GM21381 (cell line): ENCODE results near the gene RARS1.
"Not testable (repeated sequence)": the region's sequence is repeated elsewhere in the genome, so short reads cannot be mapped to it uniquely, and the experiment has no call there.

Experiments used
- ATAC-seq: cut with Tn5 transposase; IDR thresholded peaks from one replicate; pipeline ENCODE4 v1.9.1; 2021; ENCODE audit warnings: mild to moderate bottlenecking, moderate library complexity; ENCODE audit not compliant: unreplicated experiment

RARS1 gene

DNA sequence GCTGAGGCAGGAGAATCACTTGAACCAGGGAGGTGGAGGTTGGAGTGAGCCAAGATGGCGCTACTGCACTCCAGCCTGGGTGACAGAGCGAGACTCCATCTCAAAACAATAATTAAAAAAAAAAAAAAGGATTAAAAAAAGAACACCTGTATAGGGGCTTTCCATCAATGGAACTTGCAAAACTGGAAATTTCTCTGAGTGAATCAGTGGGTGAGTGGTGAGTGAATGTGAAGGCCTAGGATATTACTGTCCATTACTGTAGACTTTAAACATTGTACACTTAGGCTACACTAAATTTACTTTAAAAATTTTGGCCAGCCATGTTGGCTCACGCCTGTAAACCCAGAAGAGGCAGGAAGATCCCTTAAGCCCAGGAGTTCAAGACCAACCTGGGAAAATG lies 5.7 kb upstream of the RARS1 start:
- no peak for ATAC-seq

DNA sequence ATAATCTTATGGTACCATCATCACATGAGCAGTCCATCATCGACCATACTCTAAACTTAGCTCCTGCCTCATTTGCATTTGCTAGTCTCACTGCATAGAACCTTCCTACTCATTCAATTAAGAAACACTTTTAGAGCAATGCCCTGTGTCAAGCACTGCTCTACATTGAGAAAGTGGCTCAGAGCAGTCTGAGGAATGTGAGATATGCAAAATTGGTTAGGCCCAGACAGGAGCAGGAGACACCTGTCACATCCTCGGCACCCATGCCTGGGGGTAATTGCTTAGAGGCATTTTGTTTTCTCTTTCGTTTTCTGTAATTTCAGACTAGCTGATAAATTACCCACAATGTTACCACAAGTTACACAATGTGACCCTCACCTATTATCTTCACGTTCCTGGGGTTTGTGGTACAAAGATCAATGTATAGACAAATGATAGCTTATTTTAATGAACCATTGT lies 4.9 kb upstream of the RARS1 start:
- ATAC-seq: peak; percentile 93

DNA sequence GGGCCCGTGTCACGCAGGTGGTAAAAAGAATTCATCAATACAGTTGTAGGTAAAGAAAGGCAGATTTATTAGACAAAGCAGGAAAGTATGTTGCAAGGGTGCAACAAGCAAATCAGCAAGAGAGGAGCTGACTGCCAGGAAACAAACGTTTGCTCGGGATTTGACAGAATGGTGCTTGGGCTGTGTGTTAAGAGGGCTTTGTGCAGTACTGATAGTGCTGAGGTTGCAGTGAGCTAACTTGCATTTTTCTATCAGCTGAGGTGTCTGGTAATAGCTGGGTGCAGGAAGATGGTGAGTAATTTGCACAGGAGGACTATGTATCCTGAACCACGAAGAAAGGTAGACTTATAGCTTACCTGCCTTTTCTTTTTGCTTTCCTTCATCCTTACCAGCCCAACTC lies 3.9 kb upstream of the RARS1 start:
- no peak for ATAC-seq

DNA sequence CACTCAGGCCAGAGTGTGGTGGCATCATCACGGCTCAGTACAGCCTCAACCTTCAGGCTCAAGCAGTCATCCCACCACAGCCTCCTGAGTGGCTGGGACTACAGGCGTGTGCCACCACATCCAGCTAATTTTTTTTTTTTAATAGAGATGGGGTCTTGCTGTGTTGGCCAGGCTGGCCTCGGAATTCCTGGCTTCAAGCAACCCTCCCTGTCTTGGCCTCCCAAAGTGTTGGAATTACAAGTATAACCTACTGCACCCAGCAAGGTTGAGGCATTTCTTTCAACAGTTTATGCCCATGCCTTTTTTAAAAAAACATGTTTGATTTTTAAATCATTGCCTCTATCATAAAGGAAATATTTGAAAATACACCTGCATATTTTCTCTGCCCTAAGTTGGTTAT lies 2.8 kb downstream of the RARS1 start:
- ATAC-seq: no peak

DNA sequence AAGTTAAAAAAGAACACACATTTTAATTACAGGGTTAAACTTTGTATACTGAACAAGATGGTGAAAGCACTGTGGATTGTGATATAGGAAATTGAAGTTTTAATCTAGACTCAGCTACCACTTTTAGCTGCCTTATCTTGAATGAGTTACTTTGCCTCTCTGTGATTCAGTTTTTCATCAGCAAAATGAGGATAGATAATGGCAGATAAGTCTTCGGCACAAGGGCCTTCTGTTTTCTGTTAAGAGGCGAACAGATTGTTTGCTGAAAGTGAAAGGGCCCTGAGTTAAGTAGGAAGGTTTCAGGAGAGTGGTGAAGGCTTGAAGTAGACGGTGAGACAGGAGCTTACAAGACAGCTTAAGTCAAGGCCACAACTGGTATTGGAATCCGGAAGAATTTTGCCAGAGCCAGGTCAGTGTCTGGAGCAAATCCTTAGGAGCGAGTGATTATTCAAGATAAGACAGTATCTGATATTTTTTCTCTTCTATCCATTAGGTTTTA lies 7.8 kb downstream of the RARS1 start:
- no peak for ATAC-seq

DNA sequence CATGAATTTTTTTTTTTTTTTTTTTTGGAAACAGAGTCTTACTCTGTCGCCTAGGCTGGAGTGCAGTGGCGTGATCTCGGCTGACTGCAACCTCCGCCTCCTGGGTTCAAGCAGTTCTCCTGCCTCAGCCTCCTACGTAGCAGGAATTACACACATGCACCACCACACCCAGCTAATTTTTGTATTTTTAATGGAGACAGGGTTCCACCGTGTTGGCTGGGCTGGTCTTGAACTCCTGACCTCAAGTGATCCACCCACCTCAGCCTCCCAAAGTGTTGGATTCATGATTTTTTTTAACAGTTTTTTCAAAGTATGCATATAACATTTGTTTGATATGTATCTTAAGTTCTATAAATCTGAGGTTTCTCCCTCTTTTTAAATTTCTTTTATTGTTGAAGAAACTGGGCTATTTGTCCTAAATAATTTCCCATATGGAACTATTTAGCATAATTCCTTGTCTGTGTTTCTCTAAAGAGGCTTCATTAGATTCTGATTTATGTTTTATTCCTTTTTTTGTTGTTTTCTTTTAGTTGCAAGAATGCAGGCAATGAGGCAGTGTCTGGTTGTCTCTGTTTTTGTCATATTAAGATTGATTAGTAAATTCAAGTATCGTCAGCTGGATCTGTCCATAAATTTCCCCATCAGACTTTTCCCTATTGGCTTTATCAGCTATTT lies 16.4 kb downstream of the RARS1 start:
- ATAC-seq: no peak

DNA sequence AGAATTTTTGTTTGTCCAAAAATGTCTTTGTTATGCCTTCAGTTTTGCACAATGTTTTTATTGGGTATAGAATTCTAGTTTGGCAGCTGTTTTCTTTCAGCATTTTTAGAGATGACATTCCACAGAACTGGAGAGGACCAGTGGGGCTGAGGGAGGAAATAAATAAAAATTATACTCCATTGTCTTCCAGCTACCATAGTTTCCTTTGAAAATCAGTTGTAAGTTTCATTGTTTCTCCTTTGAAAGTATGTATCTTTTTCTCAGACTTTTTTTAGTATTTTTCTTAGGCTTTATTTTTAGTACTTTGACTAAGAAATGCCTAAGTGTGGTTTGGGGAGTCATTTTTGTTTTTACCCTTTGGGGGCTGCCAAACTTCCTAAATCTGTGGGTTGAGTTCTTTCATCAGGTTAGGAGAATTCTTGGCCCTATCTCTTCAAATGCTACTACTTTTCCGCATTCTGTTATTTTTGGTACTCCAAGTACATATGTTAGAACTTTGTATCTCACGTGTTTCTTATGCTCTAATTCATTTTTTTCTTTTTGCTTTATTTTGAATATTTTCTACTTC lies 27.7 kb downstream of the RARS1 start:
- ATAC-seq: no peak

DNA sequence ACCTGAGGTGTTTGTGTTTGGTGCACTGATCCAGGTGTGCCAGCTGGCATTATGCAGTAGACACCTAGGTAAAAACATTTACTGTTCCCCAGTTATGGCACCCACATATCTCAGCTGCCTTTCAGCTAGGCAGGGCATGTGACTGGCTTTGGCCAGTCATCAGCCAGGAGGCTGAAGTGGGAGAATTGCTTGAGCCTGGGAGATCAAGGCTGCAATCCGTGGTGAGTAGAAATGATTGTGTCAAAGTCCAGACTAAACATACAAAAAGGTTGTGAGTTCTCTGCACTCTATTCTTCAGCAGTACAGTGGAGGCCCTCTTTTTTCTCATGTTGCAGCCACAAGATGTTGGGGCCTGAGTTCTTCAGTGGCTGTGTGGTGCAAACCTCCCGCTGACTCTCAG lies 39.6 kb downstream of the RARS1 start:
- ATAC-seq: no peak

DNA sequence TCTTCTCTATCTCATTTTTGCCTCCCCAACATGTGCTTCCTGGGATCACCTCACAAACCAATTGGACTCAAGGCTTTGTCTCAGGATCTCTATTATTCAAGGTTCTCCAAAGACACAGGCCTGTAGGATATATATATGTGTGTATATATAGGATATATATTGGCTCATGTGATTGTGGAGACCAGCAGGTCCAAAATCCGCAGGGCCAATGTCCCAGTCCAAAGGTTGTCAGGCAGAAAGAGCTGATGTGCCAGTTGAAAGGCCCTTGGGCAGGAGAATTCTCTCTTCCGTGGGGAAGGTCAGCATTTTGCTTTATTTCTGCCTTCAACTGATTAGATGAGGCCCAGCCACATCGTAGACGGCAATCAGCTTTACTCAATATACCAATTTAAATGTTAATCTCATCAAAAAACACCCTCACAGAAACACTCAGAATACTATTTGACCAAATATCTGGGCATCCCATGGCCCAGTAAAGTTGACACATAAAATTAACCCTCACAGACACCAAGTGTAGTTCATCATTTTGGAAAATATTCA lies 41.6 kb downstream of the RARS1 start:
- no peak for ATAC-seq

DNA sequence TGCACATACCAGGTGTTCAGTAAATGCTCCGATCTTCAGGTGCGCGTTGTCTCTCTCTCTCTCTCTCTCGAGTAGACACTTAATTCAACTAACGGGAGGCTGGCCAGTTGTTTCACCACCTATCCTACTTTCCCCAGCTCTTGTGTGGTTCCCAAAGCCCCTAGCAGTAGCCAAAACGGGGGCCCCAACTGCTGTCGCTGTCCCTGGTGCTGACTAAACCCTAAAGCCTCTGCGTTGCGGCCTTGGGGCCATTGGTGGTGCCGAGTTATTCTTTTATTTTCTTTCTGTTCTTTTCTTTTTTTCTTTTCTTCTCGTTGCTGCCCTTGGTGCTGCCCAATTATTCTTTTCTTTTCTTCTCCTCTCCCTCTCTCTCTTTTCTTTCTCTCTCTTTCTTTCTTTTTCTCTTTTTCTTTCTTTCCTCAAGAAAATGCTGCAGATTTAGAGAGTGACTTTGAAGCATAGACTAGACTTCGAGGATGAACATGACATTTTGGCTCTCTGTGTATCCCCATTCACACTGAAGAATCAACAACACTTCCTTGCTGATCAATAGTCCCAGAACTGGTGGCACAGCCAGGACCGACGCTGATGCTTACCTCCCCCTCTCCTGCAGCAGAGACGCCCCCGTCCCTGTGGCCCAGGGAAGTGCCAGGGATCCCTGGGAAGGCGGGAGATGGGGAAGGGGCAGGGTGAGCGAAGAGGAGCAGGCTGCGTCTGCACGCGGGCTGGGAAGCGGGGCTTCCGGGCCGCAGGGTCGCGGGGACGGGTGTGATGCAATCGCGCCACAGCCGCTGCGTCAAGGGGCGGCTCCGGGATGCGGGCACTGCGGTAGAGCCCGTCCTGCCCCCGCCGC lies 42.5 kb downstream of the RARS1 start, which contains the start of gene FBLL1:
FBLL1 (plus strand) TSS at position 785 of the 853 bp plus-strand sequence. CDS start 200 bp downstream, outside the sequence.
- no peak for ATAC-seq

DNA sequence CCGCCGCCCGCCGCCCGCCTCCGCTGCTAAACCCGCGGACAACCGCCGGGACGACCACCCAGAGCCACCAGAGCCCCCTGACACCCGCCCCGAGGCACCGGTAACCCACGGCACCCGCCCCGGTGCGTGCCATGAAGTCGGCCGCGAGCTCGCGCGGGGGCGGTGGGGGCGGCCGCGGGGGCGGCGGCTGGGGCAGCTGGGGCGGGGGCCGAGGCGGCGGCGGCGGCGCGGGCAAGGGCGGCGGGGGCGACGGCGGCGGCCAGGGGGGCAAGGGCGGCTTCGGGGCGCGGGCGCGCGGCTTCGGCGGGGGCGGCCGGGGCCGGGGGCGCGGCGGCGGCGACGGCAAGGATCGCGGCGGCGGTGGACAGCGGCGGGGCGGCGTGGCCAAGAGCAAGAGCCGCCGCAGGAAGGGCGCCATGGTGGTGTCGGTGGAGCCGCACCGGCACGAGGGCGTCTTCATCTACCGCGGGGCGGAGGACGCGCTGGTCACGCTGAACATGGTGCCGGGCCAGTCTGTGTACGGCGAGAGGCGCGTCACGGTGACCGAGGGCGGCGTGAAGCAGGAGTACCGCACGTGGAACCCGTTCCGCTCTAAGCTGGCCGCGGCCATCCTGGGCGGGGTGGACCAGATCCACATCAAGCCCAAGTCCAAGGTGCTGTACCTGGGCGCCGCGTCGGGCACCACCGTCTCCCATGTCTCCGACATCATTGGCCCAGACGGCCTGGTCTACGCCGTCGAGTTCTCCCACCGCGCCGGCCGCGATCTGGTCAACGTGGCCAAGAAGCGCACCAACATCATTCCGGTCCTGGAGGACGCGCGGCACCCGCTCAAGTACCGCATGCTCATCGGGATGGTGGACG lies 43.3 kb downstream of the RARS1 start:
- ATAC-seq: no peak

DNA sequence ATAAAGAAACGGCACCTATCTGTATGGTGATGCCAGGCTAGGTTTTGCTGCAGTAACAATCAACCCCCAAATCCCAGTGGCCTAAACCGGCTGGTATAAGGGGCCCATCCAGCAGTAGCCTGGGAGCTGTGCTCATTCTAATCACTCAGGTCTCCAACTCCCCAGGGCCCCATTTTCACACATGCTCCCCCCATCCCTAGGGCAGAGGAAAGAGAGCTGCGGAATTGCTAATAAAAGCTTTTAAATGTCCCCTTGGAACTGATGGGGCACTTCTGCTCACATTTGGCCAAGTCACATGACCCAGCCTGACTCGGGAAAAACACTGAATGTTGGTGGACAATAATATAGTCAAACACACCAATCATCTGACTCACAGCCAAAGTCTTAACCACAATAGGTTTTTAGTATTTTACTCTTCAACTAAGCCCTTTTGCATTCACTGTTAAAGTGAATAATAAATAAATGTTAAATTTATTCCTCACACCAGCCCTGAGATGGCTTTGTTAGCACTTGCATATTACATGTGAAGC lies 44.4 kb downstream of the RARS1 start:
- ATAC-seq: no peak

DNA sequence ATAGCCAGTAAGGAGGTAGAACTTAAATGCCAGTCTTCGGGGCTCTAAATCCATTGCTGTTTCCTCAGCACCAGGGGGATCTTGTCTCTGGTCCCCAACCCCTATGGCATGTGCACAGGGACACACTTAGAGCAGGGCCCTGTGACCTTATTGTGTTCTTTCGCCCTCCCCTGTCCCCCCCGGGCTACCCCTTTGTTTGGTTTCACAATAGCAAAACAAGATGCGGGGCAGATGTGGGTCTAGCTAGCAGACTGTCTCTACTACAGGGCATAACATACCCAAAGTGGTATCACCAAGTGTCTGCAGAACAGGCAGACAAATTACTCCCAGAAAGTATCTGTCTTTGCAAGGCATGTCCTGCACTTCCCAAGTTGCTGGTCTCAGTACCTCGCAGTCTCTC lies 44.9 kb downstream of the RARS1 start:
- no peak for ATAC-seq

DNA sequence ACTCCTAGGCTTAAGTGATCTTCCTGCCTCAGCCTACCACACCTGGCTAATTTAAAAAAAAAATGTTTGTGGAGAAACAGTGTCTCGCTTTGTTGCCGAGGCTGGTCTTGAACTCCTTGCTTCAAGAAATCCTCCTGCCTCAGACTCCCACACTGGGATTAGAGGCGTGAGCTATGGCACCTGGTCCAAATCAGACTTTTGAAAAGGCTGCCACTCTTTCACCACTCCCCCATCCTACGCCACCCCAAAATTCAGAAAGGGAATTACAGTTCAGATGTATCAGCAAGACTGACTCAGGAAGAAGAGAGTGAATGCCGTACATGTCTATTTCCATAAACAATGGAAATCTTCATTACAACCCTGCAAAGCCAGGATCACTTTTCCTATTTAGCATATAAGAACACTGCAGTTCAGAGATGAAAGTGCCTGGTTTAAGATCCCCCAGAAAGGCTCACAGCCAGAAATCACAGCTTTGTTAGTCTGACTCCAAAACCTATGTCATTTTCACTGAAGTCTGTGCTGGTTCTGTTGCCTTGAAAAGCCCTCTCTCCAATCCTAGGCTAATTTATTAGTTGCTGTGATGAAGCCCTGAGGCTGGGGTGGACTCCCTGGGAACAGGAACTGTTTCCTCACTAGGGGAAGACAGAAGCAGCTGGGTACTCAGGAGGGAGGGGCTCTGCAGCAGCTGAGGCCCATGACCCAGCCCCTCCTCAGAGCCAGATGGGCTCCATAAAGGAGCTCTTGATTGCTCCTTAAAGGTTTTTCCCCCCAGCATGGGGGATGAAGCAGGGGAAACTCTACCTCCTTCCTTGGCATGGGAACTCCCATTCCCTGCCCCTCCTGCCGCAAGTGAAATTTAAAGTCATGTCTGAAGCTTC lies 46.0 kb downstream of the RARS1 start:
- no peak for ATAC-seq

DNA sequence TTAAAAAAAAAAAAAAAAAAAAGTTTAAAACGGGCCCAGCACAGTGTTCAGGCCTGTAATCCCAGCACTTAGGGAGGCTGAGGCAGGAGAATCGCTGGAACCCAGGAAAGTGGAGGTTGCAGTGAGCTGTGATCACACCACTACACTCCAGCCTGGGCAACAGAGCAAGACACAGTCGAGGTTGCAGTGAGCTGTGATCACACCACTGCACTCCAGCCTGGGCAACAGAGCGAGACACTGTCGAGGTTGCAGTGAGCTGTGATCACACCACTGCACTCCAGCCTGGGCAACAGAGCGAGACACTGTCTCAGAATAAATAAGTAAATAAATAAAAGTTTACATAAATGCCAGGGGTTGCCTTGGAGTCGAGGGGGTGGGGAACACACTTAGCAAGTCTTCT lies 48.1 kb downstream of the RARS1 start:
- ATAC-seq: not testable (repeated sequence)

DNA sequence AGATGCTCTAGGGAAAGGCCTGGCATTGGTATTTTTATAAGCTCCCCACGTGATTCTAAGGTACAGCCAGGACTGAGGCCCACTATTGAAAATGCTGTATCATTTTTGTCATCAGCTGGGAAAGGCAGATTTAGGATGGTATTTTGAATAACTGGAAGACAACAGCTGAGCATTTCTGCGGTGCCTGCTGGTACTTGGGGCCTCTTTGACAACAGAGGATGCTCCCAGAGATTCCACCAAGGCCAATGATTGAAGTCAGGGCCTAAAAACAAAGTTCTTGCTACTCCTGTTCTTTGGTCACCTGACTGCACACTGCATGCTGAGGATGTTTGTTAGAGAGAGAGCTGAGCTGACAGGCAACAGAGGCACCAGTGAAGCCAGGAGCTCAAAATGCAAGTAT lies 50.9 kb downstream of the RARS1 start:
- ATAC-seq: no peak

DNA sequence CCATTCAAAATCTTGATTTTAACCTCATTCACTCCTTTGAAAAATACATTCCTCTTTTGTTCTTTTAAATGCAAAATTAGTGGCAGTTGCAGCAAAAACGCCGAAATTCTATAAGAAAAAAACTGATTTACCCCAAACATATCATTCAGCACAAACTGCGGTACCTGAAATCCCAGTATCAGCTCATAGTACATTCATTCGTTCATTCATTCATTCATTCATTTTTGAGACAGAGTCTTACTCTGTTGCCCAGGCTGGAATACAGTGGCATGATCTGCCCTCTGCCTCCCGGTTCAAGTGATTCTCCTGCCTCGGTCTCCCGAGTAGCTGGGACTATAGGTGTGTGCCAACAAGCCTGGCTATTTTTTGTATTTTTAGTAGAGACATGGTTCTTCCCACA lies 63.3 kb downstream of the RARS1 start:
- ATAC-seq: no peak

DNA sequence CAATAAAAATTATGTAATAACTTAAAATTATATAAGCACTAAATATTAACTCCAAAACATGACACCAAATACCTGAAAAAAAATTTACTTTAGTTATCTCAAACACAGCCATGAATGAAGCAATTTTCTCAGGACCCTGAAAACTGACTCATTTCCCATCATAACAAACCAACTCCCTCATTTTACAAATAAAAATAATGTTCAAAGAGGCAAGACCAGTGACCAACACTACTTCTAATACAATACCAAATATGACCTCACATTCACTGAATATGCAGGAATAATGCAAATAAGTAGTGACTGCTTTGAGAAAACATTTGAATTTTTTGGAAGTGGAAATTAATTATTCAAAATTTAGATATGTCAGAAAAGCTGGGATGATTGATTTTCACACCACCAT lies 64.4 kb downstream of the RARS1 start:
- ATAC-seq: no peak

DNA sequence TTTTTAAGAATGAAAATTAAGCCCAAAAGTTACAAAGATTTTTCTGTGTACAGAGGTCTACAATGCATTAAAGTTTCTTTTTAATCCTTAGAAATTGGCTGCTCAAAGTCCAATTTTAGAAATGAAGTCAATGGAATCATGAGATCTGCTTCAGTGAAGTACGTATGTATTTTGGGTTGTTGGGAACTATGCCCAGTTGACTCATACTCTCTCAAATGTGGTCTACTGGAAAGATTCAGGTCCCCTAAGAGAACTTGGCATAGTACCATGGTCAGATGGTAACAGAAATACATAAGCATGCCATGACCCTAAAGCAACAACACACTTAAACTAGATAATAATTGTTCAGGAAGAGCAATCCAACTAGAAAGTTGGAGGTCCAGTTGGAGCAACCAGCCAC lies 65.9 kb downstream of the RARS1 start:
- ATAC-seq: no peak
